ENCODE data around the gene CTSK. TPM values are rescaled to one million over a fixed set of nuclear protein-coding genes. Genes with fewer than 3 reads are reported as not detected.

Gene CTSK
- total and polyA plus RNA-seq, 2 of the 13 experiments (the other 11 are each of a cell fraction or from before 2014, with no cell fraction given): 1.4 to 6.3 TPM

- TF ChIP-seq ZBTB40 (IDR thresholded peaks at IDR 0.05) (no peak), ZBTB40 (CRISPR knock-in tag; IDR thresholded peaks at IDR 0.05) (no peak), JUND (CRISPR knock-in tag; IDR thresholded peaks at IDR 0.05) (no peak), ZNF644 (CRISPR knock-in tag; IDR thresholded peaks at IDR 0.05; ENCODE audit: low read depth) (no peak), CBX5 (CRISPR knock-in tag; IDR thresholded peaks at IDR 0.05; ENCODE audit: borderline replicate concordance) (no peak), NFRKB (IDR thresholded peaks at IDR 0.05) (no peak), ZNF772 (CRISPR knock-in tag; IDR thresholded peaks at IDR 0.05) (no peak), MTF2 (CRISPR knock-in tag; IDR thresholded peaks at IDR 0.05; ENCODE audit: borderline replicate concordance) (no peak), ESRRA (CRISPR knock-in tag; IDR thresholded peaks at IDR 0.05; ENCODE audit: low read depth) (no peak), ZNF792 (CRISPR knock-in tag; IDR thresholded peaks at IDR 0.05) (no peak), ZFP82 (CRISPR knock-in tag; IDR thresholded peaks at IDR 0.05; ENCODE audit: borderline replicate concordance) (no peak), RXRB (CRISPR knock-in tag; IDR thresholded peaks at IDR 0.05; ENCODE audit: borderline replicate concordance) (no peak), ZNF609 (CRISPR knock-in tag; IDR thresholded peaks at IDR 0.05; ENCODE audit: borderline replicate concordance) (no peak), SIN3A (IDR thresholded peaks at IDR 0.05; ENCODE audit: borderline replicate concordance, low read depth, low read length) (no peak), ZNF282 (IDR thresholded peaks at IDR 0.05; ENCODE audit: partially characterized antibody) (no peak), TERF1 (CRISPR knock-in tag; IDR thresholded peaks at IDR 0.05) (no peak)
Measured at GRCh38 chr1:150796374-150796773, 11.7 kb downstream of the CTSK start (continued).

All from HepG2 (cell line).